Naive thymus-derived CD4-positive, alpha-beta T cell (primary cell): ENCODE measurements around the gene TMEM88. TPM values are rescaled to one million over a fixed set of nuclear protein-coding genes. Genes with fewer than 3 reads are reported as not detected.

Experiments
- ATAC-seq: fragments of 150-1000 bp; cut with Tn5 transposase; 2 replicates; pipeline ENCODE4 v1.10.0; 2021; ENCODE audit warnings: mild to moderate bottlenecking, moderate library complexity
- CTCF ChIA-PET: fragments of 350-600 bp; sonication (Branson Sonifier 250); formaldehyde crosslinking; loops from one replicate; lab custom pipeline; 2021; ENCODE audit warnings: antibody characterized with exemption; lab: Charles Lee
- POLR2A ChIA-PET: fragments of 350-600 bp; sonication (Branson Sonifier 250); formaldehyde crosslinking; loops from one replicate; lab custom pipeline; 2021; ENCODE audit warnings: antibody characterized with exemption, inconsistent platforms; lab: Charles Lee
- DNase-seq, 9 donors: peaks; one replicate each; pipeline versions ENCODE4 v3.0.0 to v3.0.0-alpha.2; 2020 to 2022; ENCODE audit warnings: mixed read lengths in 1 of 9
- H3K27ac ChIP-seq: one replicate; pipeline ENCODE4 v1.7.0; 2013; ENCODE audit warnings: mild to moderate bottlenecking, low read depth, low read length, moderate library complexity
- H3K27me3 ChIP-seq, 2 donors: one replicate each; pipeline ENCODE4 v1.7.0; 2013; ENCODE audit warnings: low read length in 2 of 2, mild to moderate bottlenecking in 2 of 2, moderate library complexity in 2 of 2; ENCODE audit not compliant: control insufficient read depth in 2 of 2, insufficient read depth in 2 of 2
- H3K36me3 ChIP-seq, 3 experiments: 1 replicate in 2 of 3; 2 replicates in 1 of 3; pipeline ENCODE4 v1.7.0; 2013; ENCODE audit warnings: low read length in 3 of 3, mild to moderate bottlenecking in 3 of 3, moderate library complexity in 1 of 3; ENCODE audit not compliant: insufficient read depth in 3 of 3, control insufficient read depth in 2 of 3
- H3K4me1 ChIP-seq, 2 donors: one replicate each; pipeline ENCODE4 v1.7.0; 2013; ENCODE audit warnings: low read length in 2 of 2, mild to moderate bottlenecking in 2 of 2, moderate library complexity in 1 of 2; ENCODE audit not compliant: control insufficient read depth in 2 of 2, insufficient read depth in 2 of 2
- H3K4me3 ChIP-seq: 2 replicates; pipeline ENCODE4 v1.7.0; 2013; ENCODE audit warnings: mild to moderate bottlenecking, low read length
- H3K9me3 ChIP-seq, 3 experiments: 1 replicate in 2 of 3; 2 replicates in 1 of 3; pipeline ENCODE4 v1.7.0; 2013; ENCODE audit warnings: low read length in 3 of 3; ENCODE audit not compliant: control insufficient read depth in 2 of 3
- H3K27ac Mint-ChIP-seq, 9 donors: one replicate each; pipeline ENCODE4 v1.8.0; 2020 to 2022; ENCODE audit warnings: mixed read lengths in 9 of 9, mild to moderate bottlenecking in 8 of 9, moderate library complexity in 5 of 9, inconsistent platforms in 2 of 9
- H3K27me3 Mint-ChIP-seq, 5 donors: one replicate each; pipeline ENCODE4 v1.8.0; 2021 to 2022; ENCODE audit warnings: mixed read lengths in 5 of 5, mild to moderate bottlenecking in 1 of 5
- H3K36me3 Mint-ChIP-seq, 5 donors: one replicate each; pipeline ENCODE4 v1.8.0; 2020 to 2022; ENCODE audit warnings: mixed read lengths in 5 of 5, mild to moderate bottlenecking in 3 of 5, inconsistent platforms in 1 of 5
- H3K4me1 Mint-ChIP-seq, 7 donors: one replicate each; pipeline ENCODE4 v1.8.0; 2020 to 2022; ENCODE audit warnings: mixed read lengths in 7 of 7, mild to moderate bottlenecking in 3 of 7, inconsistent platforms in 1 of 7
- H3K4me3 Mint-ChIP-seq, 10 donors: one replicate each; pipeline ENCODE4 v1.8.0; 2020 to 2022; ENCODE audit warnings: mild to moderate bottlenecking in 10 of 10, mixed read lengths in 10 of 10, moderate library complexity in 6 of 10, inconsistent platforms in 2 of 10
- H3K9me3 Mint-ChIP-seq, 11 donors: one replicate each; pipeline ENCODE4 v1.8.0; 2020 to 2022; ENCODE audit warnings: mixed read lengths in 11 of 11, mild to moderate bottlenecking in 4 of 11, inconsistent platforms in 1 of 11, moderate library complexity in 1 of 11
- intact Hi-C, 2 donors: fragments of 100-400 bp; cut with micrococcal nuclease; formaldehyde crosslinking; loops; one replicate each; pipeline ENCODE4 v1.15.1; 2023
- polyA plus RNA-seq, 2 donors: library from polyadenylated mRNA; unstranded; fragments of 300-500 nt; fragmentation: Illumina TruSeq; gene quantifications; one replicate each; pipeline ENCODE4 v1.2.3, GENCODE V29; 2021
- total RNA-seq, 6 experiments: library from RNA in 5 of 6; stranded (reverse) in 5 of 6; gene quantifications; 1 replicate in 5 of 6; 2 replicates in 1 of 6; pipeline ENCODE4 v1.2.3 and lab custom pipeline; 2021 to 2026

TMEM88 gene
- total and polyA plus RNA-seq, 7 experiments from 2014 or later = 0.70 to 32.7 (median 11.6) TPM; not detected in 2

GRCh38 chr17:7838090-7839075, 16.5 kb upstream of the TMEM88 start:
- CTCF ChIA-PET = interaction anchor here (0.5 to 1.9 kb wide), 7 partner anchors 12 to 289 kb away, joined by 3 to 8 read pairs (median 4); partner anchors contain the start of gene NAA38
- H3K36me3 ChIP-seq = peaks cover 0 to 3% (median 0%) of the 10 kb centered on the region in 3 experiments
- Mint-ChIP-seq H3K27ac (peak overlapping the region; percentile 39 to 100 (median 99)), H3K4me1 (peaks cover 41 to 76% (median 60%) of the 10 kb centered on the region in 7 donors), H3K4me3 (peak overlapping the region; percentile 91 to 99 (median 96)), H3K9me3 (peaks cover 0 to 10% (median 0%) of the 10 kb centered on the region in 11 donors), H3K27me3 (peaks cover 0 to 5% (median 0%) of the 10 kb centered on the region in 5 donors), H3K36me3 (peaks cover 0 to 10% (median 3%) of the 10 kb centered on the region in 5 donors)
- DNase-seq (peak in 1 of 9 donors; percentile 52), ATAC-seq (no peak)
- peak overlapping the region; percentile 100 for H3K27ac ChIP-seq
- H3K27me3 ChIP-seq = no peaks in the 10 kb centered on the region
- no peak overlapping the region for H3K4me3 ChIP-seq
- no peaks in the 10 kb centered on the region for H3K9me3 ChIP-seq
- POLR2A ChIA-PET = interaction anchor here (0.5 to 9.7 kb wide), 8 partner anchors 13 to 326 kb away, joined by 3 to 89 read pairs (median 4); partner anchors contain the start of genes CNTROB, CYB5D1, NAA38 and TRAPPC1
- H3K4me1 ChIP-seq = peaks cover 33 to 48% of the 10 kb centered on the region in 2 donors
- intact Hi-C loops = loop anchor here (5.0 to 10.0 kb wide), 3 partner anchors 544 to 794 kb away; partner anchors contain the start of genes ACADVL (in 1 of the 2), DLG4 (in 1 of the 2), RPL26 (in 1 of the 2) and SLC16A11 (in 1 of the 2)

GRCh38 chr17:7839190-7839875, 15.5 kb upstream of the TMEM88 start:
- Histone ChIP-seq H3K36me3 (peaks cover 0 to under 1% (median 0%) of the 10 kb centered on the region in 3 experiments), H3K27me3 (no peaks in the 10 kb centered on the region), H3K4me3 (no peak overlapping the region), H3K4me1 (peaks cover 30 to 46% of the 10 kb centered on the region in 2 donors), H3K27ac (peak overlapping the region; percentile 100), H3K9me3 (no peaks in the 10 kb centered on the region)
- H3K27me3 Mint-ChIP-seq = peaks cover 0 to 2% (median 0%) of the 10 kb centered on the region in 5 donors
- ATAC-seq = no peak
- no peak for DNase-seq
- intact Hi-C loops = loop anchor here (5.0 to 10.0 kb wide), 3 partner anchors 543 to 795 kb away; partner anchors contain the start of genes ACADVL (in 1 of the 2), DLG4 (in 1 of the 2), RPL26 (in 1 of the 2) and SLC16A11 (in 1 of the 2)
- POLR2A ChIA-PET = interaction anchor here (2.4 to 9.7 kb wide), 3 partner anchors 12 to 325 kb away, joined by 8 to 89 read pairs (median 83); partner anchors contain the start of genes CYB5D1 and NAA38
- H3K4me1 Mint-ChIP-seq = peaks cover 41 to 73% (median 56%) of the 10 kb centered on the region in 7 donors
- peaks cover 0 to 10% (median 3%) of the 10 kb centered on the region in 5 donors for H3K36me3 Mint-ChIP-seq
- H3K9me3 Mint-ChIP-seq = peaks cover 0 to 13% (median 0%) of the 10 kb centered on the region in 11 donors
- CTCF ChIA-PET = interaction anchor here (0.5 to 1.9 kb wide), 4 partner anchors 18 to 219 kb away, joined by 3 to 8 read pairs (median 4); partner anchors contain the start of gene NAA38
- H3K27ac Mint-ChIP-seq = peak overlapping the region; percentile 64 to 100 (median 96)
- H3K4me3 Mint-ChIP-seq = peak overlapping the region; percentile 59 to 99 (median 81)

- Mint-ChIP-seq H3K4me1 (peaks cover 41 to 70% (median 53%) of the 10 kb centered on the region in 7 donors), H3K27ac (peak overlapping the region in 8 of 9 donors; percentile 90 to 100 (median 98)), H3K4me3 (peak overlapping the region; percentile 29 to 99 (median 85)), H3K36me3 (peaks cover 0 to 10% (median 3%) of the 10 kb centered on the region in 5 donors), H3K9me3 (peaks cover 0 to 13% (median 0%) of the 10 kb centered on the region in 11 donors), H3K27me3 (peaks cover 0 to 2% (median 0%) of the 10 kb centered on the region in 5 donors)
- intact Hi-C loops = loop anchor here (5.0 to 10.0 kb wide), 6 partner anchors 223 to 1188 kb away; partner anchors contain the start of genes ACADVL (in 2 of the 2), DLG4 (in 2 of the 2), RPL26 (in 2 of the 2) and C17orf100 (in 1 of the 2)
- peaks cover 30 to 49% of the 10 kb centered on the region in 2 donors for H3K4me1 ChIP-seq
- ChIA-PET POLR2A (interaction anchor here (0.6 to 1.7 kb wide), 2 partner anchors 10 to 309 kb away, joined by 6 to 8 read pairs; no protein-coding TSS in a partner anchor), CTCF (interaction anchor here (1.9 kb wide), 1 partner anchor 17 kb away, joined by 8 read pairs; the partner anchor contains the start of gene NAA38)
- ATAC-seq (no peak), DNase-seq (peak in 3 of 9 donors; percentile 38 to 56 (median 42))
- no peaks in the 10 kb centered on the region for H3K9me3 ChIP-seq
- H3K4me3 ChIP-seq = no peak overlapping the region
- no peaks in the 10 kb centered on the region for H3K36me3 ChIP-seq
- H3K27ac ChIP-seq = peak overlapping the region; percentile 100
- H3K27me3 ChIP-seq = no peaks in the 10 kb centered on the region
Observed at GRCh38 chr17:7839876-7840261, 15.0 kb upstream of the TMEM88 start.

GRCh38 chr17:7840441-7840840, 14.4 kb upstream of the TMEM88 start:
- Histone ChIP-seq H3K4me3 (no peak overlapping the region), H3K36me3 (peaks cover 0 to 2% (median 0%) of the 10 kb centered on the region in 3 experiments), H3K4me1 (peaks cover 35 to 52% of the 10 kb centered on the region in 2 donors), H3K9me3 (no peaks in the 10 kb centered on the region), H3K27ac (peak overlapping the region; percentile 100), H3K27me3 (no peaks in the 10 kb centered on the region)
- DNase-seq (no peak), ATAC-seq (no peak)
- Mint-ChIP-seq H3K27me3 (peaks cover 0 to 2% (median 0%) of the 10 kb centered on the region in 5 donors), H3K27ac (peak overlapping the region; percentile 90 to 100 (median 97)), H3K36me3 (peaks cover 0 to 10% (median 3%) of the 10 kb centered on the region in 5 donors), H3K4me1 (peaks cover 41 to 65% (median 52%) of the 10 kb centered on the region in 7 donors), H3K9me3 (peaks cover 0 to 13% (median 0%) of the 10 kb centered on the region in 11 donors), H3K4me3 (peak overlapping the region; percentile 65 to 99 (median 90))
- intact Hi-C loops = loop anchor here (5.0 to 10.0 kb wide), 5 partner anchors 223 to 1188 kb away; partner anchors contain the start of genes ACADVL (in 1 of the 2), C17orf100 (in 1 of the 2), DLG4 (in 1 of the 2) and FGF11 (in 1 of the 2)
- POLR2A ChIA-PET = interaction anchor here (0.6 to 6.2 kb wide), 4 partner anchors 9 to 309 kb away, joined by 3 to 39 read pairs (median 7); partner anchors contain the start of genes CYB5D1 and NAA38
- CTCF ChIA-PET = interaction anchor here (0.9 to 1.2 kb wide), 2 partner anchors 13 to 97 kb away, joined by 3 to 5 read pairs; no protein-coding TSS in a partner anchor

- Histone ChIP-seq H3K4me1 (peaks cover 35 to 52% of the 10 kb centered on the region in 2 donors), H3K27ac (peak overlapping the region; percentile 100), H3K27me3 (no peaks in the 10 kb centered on the region), H3K4me3 (peak overlapping the region; percentile 84), H3K9me3 (no peaks in the 10 kb centered on the region), H3K36me3 (peaks cover 0 to 7% (median 0%) of the 10 kb centered on the region in 3 experiments)
- H3K27me3 Mint-ChIP-seq = peaks cover 0 to 2% (median 0%) of the 10 kb centered on the region in 5 donors
- DNase-seq (no peak), ATAC-seq (no peak)
- peaks cover 41 to 68% (median 55%) of the 10 kb centered on the region in 7 donors for H3K4me1 Mint-ChIP-seq
- peaks cover 0 to 10% (median 3%) of the 10 kb centered on the region in 5 donors for H3K36me3 Mint-ChIP-seq
- peaks cover 0 to 13% (median 0%) of the 10 kb centered on the region in 11 donors for H3K9me3 Mint-ChIP-seq
- H3K27ac Mint-ChIP-seq = peak overlapping the region; percentile 90 to 100 (median 97)
- ChIA-PET CTCF (interaction anchor here (0.9 to 1.2 kb wide), 3 partner anchors 13 to 97 kb away, joined by 3 to 5 read pairs (median 3); no protein-coding TSS in a partner anchor), POLR2A (interaction anchor here (0.8 to 6.2 kb wide), 4 partner anchors 9 to 603 kb away, joined by 3 to 39 read pairs (median 4); partner anchors contain the start of genes CYB5D1 and NAA38)
- peak overlapping the region; percentile 85 to 99 (median 93) for H3K4me3 Mint-ChIP-seq
- intact Hi-C loops = loop anchor here (5.0 to 10.0 kb wide), 5 partner anchors 224 to 1189 kb away; partner anchors contain the start of genes ACADVL (in 1 of the 2), C17orf100 (in 1 of the 2), DLG4 (in 1 of the 2) and FGF11 (in 1 of the 2)
Observed at GRCh38 chr17:7840875-7841274, 14.0 kb upstream of the TMEM88 start.
